ENCODE data around the gene EFCC1.
A peak's percentile ranks its signal among the peaks of the same experiment; 100 is the strongest.
"Not testable (repeated sequence)": the region's sequence is repeated elsewhere in the genome, so short reads cannot be mapped to it uniquely, and the experiment has no call there.

EFCC1 gene

DNA sequence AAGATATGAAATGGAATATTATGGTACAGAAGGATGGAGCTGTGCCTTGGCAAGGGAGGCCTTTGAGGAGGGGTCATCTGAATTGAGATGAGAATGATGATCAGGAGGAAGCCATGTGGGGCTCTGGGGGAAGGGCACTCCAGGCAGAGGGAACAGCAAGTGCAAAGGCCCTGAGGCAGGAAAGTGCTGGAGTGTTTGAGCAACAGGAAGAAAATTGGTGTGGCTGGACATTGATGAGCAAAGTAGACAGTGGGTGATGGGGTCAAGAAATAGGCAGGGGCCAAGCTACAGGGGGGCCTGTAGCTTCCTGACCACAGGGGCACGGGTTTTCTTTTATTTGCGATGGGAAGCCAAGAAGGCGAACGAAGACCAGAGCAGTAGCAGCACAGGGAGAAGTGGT is 56.1 kb downstream of the EFCC1 start:
- no peak for DNase-seq

DNA sequence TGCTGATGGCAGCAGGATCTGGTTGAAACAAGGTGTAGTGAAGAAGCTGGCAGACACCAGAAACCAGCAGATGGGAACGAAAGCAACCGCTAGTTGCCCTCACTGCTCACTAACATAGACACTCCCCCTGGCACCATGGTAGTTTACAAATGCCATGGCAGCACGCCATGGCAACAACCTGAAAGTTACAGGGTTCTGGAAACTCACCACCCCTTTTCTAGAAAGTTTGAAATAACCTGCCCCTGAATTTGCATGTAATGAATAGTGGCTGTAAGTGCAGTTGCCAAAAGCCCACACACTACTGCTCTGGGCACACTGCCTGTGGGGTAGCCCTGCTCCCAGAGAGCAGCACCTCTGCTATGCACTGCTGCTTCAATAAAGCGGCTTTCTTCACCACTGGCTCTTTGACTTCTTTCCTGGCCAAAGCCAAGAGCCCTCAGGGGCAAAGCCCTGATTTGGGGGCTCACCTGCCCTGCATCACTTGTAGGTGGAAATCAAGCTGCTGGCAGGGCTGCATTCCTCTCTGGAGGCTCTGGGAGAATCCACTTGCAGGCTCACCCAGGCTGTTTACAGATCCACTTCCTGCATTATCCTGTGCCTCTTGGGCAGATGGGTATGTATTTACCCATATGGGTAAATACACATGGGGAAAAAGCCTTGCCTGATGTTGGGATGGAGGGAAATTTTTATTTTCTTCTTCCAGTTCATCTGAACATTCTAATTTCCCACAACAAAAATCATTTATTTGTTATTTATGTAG is 57.5 kb downstream of the EFCC1 start:
- DNase-seq = no peak

DNA sequence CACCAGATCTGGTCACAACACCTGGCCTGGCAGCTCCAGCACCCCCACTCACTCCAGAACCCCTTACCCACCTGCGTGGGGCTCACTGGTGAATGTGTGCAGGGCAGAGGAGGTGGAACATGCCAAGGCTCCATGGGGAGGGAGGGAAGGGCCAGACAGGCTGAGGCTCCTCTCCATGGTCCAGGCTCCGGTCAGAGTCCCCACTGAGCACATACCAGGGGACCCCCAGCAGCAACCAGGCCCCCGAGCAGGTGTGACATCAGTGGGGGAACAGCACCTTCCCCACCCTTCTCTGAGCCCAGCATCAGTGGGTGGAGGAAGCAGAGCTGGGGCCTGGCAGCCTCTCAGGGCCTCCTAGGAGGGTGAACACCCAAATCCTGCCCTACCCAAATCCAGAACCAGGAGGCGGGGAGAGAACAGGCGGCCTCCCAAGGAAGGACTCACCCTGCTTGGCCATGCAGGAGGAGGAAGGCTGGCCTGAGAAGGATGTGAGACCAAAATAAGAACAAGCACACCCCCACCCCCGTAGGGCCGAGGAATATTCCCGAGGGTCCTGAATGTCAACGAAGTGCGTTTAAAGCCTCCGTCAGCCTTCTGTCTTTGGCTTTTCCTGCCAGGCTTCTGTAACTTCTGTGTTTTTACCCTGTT is 58.3 kb downstream of the EFCC1 start:
- DNase-seq = no peak

DNA sequence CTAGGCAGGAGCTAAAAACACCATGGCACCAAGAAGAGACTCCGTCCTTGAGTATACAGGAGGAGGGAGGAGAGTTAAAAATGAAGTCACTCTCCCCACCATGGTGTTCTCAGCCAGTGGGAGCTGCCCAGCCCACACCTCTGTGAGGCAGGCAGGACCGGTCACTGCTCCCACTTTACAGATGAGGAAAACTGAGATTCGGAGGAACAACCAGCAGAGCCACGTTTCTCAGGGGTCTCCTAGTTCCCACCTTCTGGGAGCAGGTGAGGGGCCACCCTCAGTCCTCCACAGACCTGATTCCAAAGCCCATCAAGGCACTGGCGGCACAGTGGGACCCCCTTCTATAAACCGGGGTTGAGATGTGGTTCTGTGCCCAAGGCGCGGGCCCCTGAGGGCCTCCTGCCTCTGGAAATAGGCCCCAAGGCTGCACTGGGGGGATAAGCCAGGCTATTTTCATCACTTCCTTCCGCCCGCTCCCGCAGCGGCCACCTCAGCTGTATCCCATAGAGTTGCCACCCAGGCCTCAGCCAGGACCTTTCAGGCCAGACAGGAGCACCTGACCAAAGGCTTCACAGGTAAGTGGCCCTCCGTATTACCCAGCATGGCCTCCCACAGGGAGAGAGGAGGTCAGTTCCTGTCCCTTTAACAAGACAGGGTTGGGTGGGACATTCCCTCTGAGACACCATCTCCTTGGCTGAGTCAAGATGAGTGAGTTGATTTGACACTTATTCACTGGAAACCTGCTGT is 59.3 kb downstream of the EFCC1 start, which contains the start of gene GP9:
Gene GP9, plus strand, starts transcription at position 504 of the 747 bp plus-strand sequence. CDS start 961 bp downstream, outside the sequence.
- no peak for DNase-seq

DNA sequence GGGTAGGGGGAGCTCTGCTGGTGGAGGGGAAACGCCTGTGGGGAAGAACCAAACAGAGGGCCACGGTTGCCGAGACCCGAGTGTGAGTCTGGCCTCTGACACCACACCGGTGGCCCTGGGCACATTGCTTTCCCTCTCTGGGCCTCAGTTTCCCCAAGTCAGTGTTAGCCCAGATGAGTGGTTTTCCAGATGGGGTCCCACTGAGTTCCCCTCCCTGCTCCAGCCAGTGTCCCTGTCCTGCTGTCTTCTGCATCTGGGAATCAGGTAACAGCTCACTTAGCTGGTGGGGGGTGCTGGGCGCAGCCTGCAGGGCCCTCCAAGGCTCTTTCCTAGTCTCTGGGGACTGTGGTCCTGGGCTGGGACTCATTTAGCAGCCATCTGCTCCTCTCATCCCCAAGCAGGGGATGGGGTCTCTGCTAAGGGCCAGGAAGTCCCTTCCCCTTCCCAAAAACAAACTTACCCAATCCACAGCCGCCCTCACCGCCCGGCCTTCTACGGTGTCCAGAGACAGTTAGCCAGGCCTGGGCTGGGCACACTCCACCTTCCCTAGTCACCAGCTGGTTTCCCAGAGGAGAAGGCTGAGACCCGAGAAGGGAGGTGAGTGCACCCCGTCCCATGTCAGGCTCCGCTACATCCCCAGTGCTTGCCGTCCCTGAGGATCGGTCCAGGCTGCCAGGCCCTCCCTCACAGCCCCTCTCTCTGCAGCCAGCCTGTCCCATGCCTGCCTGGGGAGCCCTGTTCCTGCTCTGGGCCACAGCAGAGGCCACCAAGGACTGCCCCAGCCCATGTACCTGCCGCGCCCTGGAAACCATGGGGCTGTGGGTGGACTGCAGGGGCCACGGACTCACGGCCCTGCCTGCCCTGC is 60.2 kb downstream of the EFCC1 start:
- no peak for DNase-seq

DNA sequence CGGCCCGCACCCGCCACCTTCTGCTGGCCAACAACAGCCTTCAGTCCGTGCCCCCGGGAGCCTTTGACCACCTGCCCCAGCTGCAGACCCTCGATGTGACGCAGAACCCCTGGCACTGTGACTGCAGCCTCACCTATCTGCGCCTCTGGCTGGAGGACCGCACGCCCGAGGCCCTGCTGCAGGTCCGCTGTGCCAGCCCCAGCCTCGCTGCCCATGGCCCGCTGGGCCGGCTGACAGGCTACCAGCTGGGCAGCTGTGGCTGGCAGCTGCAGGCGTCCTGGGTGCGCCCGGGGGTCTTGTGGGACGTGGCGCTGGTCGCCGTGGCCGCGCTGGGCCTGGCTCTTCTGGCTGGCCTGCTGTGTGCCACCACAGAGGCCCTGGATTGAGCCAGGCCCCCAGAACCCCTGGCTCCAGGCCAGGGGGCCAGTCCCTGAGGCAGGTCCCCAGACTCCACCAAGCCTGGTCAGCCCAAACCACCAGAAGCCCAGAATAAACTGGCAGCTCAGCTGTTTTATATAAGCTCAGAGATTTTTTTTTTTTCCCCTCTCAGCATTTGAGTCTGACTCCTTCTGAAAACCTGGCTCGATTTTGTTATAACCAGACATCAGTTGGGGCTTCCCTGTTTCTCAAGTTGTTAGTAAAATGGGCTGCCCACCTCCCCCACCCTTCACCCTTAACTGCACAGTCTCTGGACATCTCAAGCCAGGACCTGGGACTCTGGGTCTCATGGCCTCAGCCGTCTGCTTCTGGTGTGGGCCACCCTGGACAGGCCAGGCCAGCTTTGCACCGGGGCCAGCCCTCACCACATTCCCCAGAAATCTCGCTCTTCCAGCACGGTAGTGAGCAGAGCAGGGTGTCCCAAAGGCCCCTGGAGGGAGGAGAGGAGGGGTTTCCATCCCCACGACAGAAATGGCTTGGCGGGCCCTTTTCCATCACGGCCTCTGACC is 61.1 kb downstream of the EFCC1 start:
- no peak for DNase-seq

DNA sequence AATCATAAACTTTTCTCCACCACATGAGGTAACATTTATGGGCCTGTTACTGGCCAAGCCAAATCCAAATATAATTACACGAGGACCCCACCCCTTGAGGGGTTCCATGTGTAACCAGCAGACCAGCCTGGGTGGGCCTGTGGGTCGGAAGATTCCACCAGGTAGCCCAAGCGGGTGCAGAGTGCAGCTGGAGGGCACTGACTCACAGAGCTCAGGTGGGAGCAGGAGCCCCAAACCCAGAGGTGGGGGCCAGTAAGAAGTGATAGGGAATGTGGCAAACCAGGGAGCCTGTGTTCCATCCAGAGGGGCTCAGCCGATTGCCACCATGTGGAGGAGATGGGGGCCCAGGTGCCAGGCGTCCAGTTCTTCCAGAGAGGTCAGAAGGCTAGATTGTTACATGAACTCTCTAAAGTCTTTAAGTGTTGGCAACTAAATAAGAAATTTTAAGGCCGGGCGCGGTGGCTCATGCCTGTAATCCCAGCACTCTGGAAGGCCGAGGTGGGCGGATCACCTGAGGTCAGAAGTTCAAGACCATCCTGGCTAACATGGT is 62.1 kb downstream of the EFCC1 start:
- DNase-seq = no peak

DNA sequence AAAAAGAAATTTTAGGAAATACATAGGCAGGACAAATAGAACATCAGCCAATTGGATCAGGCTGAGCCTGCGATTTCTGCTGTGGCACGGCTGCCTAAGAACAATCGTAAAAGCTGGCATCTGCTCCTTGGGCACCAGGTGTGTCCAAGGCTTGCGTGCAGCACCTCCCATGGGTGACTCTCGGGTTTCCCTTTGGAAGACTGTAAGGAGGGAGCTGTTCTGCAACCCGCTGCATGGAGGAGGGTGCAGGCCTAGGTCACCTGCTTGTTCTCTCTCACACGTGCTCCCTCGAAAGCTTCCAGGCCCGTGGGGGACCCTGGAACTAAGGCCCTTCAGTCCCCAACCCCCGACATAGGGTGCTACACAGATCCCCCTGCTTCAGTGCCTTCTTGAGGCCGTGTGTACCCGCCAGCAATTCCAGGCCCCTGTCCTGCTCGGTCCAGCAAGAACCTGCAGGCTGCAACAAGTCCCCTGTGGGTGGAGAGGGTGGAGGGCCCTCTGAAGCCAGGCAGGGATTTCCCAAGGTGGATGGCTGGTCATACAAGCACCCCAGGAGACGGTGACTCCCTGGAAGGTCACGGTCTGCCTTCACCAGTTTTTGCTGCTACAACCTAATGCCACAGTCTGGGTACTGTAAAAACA is 62.9 kb downstream of the EFCC1 start:
- DNase-seq = no peak

DNA sequence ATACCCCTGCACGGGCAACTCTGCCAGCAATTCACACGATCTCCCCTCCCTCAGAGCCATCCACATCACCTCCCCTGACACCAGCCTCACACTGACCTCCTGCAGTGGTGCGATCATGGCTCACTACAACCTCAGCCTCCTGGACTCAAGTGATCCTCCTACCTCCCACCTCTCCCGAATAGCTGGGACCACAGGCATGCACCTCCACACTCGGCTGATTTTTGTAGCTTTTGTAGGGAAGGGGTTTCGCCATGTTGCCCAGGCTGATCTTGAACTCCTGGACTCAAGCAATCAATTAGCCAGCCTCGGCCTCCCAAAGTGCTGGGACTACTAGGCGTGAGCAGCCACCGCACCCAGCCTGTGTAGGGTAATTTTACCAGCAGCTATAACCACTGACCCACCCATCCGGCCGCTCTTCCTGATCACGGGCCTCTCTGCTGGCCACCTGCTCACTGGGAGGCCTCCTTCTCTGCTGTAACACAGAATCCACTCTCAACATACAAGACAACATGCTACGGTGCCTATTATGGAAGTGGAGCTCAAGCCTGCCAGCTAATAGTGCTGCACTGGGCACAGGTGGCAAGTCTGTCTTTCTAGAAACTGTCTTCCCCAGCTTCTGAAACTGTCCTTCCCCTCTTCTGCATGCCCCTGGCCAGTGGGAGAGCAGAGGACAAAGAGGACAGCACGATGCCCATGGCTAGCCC is 64.1 kb downstream of the EFCC1 start:
- DNase-seq = no peak

DNA sequence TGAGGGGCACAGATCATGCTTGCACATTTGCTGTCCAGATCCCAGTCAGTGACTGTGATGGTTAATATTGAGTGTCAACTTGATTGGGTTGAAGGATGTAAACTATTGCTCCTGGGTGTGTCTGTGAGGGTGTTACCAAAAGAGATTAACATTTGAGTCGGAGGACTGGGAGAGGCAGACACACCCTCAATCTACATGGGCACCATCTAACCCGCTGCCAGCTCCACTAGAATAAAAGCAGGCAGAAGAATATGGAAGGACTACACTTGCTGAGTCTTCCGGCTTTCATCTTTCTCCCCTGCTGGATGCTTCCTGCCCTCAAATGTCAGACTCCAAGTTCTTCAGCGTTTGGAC is 64.6 kb downstream of the EFCC1 start:
- DNase-seq = no peak

DNA sequence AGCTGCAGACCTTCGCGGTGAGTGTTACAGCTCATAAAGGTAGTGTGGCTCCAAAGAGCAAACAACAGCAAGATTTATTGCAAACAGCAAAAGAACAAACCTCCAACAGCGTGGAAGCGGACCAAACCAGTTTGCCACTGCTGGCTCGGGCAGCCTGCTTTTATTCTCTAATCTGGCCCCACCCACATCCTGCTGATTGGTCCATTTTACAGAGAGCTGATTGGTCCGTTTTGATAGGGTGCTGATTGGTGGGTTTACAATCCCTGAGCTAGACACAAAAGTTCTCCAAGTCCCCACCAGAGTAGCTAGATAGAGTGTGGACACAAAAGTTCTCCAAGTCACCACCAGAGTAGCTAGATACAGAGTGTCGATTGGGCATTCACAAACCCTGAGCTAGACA is 66.6 kb downstream of the EFCC1 start:
- DNase-seq = not testable (repeated sequence)

DNA sequence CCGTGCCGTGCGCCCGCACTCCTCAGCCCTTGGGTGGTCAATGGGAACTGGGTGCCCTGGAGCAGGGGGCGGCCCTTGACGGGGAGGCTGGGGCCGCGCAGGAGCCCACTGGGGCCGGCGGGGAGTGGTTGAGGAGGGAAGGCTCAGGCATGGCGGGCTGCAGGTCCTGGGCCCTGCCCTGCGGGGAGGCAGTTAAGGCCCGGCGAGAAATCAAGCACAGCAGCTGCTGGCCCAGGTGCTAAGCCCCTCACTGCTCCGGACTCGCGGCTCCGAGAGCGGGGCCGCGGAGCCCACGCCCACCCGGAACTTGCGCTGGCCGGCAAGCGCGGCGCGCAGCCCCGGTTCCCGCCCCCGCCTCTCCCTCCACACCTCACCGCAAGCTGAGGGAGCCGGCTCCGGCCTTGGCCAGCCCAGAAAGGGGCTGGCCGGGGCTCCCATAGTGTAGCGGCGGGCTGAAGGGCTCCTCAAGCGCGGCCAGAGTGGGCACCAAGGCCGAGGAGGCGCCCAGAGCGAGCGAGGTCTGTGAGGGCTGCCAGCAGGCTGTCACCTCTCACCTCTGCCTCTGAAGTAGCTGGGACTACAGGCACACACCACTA is 67.3 kb downstream of the EFCC1 start:
- peak; percentile 67 for DNase-seq

DNA sequence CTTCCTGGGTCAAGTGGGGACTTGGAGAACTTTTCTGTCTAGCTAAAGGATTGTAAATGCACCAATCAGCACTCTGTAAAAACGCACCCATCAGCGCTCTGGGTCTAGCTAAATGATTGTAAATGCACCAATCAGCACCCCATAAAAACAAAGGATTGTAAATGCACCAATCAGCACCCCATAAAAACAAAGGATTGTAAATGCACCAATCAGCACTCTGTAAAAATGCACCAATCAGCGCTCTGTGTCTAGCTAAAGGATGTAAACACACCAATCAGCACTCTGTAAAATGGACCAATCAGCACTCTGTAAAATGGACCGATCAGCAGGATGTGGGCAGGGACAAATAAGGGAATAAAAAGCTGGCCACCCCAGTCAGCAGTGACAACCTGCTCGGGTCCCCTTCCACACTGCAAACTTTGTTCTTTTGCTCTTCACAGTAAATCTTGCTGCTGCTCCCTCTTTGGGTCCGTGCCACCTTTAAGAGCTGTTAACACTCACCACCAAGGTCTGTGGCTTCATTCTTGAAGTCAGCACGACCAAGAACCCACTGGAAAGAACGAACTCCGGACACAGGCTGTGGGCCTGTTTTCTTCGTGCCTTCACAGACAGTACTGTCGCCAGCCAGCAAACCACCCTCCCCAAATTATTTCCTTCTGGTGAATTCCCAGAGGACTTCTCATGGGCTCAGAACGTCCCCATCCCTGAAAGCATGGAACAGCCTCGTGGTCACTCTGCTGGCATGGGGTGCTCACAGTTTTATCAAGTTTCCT is 68.4 kb downstream of the EFCC1 start:
- DNase-seq = not testable (repeated sequence)

DNA sequence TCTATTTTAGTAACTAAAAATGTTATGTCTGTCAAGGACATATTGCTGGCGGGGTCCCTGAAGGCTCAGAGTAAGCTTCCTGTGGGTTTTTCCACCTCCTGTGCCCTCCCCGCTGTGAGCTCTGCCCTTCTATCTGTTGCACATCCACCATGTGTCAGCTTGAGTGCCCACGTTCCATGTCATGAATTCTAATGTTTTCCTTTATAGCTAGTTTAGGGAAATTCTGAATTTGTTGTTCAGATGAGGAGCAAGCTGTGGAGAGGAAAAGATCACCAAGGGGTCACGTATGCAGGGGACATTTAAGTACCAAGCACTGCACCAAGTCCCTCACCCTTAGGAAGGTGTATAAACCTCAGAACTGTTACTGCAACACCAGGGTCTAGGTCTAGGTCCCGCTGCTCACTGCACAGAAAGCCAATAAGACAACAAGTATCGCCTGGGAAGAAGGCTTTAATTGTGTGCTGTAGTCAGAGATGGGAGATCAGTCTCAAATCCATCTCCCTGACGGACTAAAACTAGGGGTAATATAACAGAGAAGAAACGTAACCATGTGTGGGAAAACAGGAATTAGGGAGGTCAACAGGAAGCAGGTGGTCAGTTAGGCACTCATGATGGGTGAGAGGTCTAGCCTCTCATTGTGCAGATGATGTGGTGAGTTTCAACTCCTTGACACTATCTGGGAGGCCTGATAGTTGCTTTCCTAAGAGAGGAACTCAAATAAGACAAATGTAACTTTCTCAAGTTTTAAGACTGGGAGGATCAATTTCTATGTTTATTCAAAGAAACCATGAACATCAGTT is 69.2 kb downstream of the EFCC1 start:
- no peak for DNase-seq

DNA sequence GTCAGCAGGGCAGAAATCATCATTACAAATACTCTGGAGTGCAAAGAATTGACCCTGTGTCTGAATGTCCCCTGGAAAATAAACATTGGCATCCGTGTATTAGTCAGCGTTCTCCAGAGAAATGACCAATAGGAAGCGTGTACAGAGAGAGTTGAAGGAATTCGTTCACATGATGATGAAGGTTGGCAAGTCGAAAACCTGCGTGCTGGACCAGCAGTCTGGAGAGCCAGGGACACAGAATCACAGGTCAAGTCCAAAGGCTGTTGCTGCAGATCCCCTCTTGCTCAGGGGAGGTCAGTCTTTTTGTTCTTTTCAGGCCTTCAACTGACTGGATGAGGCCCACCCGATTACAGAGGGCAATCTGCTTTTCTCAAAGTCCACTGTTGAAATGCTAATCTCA is 76.1 kb downstream of the EFCC1 start:
- no peak for DNase-seq

DNA sequence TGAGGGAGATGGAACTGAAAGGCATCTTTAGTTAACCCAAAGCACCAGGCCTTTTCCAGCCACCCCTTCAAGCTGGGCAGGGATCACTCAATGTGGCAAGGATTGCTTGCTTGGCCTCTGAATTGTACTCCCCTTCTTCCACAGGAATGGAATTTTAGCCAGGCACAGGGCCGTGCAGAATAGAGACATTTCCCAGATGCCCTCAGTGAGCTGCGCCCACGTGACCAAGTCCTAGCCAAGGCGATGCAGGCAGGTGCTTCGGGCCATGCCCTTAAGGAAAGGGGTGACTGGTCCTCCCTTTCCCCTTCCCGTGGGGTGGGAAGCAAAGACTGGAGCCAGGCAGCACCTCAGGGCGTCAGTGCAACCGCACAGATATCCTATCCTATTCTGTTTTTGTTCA is 77.4 kb downstream of the EFCC1 start:
- no peak for DNase-seq

DNA sequence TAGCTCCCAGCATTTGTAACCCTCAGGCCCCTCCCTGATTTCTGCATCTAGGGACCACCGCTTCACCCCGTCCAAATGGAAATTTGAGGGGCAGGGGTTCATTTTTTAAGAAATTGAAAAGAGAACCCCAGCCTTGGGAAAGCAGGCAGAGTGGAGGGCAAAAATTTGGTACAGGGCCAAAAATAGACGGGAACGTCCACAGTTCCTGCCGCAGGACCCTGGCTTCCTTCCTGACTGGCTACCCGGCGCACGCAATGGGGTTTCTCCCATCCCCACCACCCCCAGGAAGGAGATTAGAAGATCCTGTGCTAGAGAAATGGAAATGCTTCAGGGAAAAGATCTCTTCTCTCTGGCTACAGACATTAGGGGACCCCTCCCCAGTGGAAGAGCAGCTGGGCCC is 80.4 kb downstream of the EFCC1 start:
- no peak for DNase-seq

DNA sequence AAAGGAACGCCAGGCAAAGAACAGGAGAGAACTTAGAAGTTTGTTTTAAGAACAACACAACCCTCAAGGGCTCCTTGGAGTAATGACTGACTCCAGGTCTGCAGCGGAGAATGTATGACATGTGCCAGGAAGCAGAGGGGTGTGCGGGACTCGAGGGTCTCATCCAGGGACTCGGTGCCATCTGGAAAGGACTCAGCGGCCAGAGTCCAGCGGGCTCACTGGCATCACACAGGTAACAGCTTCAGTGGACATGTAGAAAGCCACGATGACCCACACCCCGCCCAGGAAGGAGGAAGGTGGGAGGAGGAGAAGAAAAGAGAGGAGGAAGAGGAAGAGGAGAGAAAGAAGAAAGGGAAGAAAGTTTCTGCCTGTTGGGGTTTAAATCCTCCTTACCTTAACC is 80.9 kb downstream of the EFCC1 start:
- no peak for DNase-seq
